HG03097 (cell line): ENCODE data around the gene CNTN5.

Experiments used
- ATAC-seq: cut with Tn5 transposase; IDR thresholded peaks from one replicate; pipeline ENCODE4 v1.9.1; 2021; ENCODE audit not compliant: unreplicated experiment, low FRiP score

Gene CNTN5

DNA sequence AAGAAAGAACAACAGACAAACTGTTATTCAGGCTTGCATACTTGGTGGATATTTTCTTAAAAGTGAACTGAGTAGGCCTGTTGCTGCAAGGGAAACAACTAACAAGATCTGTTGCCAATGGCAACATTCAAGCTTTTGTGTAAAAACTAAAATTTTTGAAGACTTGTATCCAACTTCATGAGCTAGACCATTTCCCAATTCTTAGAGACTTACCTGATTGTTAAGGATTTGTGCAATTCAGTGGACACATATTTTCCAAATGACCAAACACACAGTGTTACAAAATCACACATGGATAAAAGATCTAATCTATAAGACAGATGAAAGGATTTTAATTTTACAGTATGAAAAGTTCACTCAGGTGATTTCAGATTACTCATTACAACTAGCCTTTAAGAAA, 564.1 kb downstream of the CNTN5 start:
- ATAC-seq = no peak

DNA sequence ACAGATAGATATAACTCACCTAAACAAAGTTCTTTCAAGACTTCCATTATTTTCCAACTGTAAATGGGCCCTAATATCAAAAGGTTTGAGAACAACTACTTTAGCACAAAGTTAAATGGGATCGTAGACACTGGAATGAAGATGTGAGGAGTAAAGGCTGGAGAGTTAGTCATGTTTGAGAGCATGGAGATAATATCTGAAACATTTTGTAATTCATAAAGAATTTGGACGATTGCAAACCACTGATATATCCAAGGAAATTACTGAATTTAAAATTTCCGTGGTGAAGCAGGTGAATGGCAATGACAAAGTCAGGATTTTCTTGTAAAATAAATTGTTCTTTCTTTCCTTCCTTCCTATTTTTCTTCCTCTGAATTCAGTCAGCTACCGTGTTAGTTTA, 564.9 kb downstream of the CNTN5 start:
- no peak for ATAC-seq

GRCh38 chr11:99589771-99590170, 569.0 kb downstream of the CNTN5 start:
- ATAC-seq = no peak

- ATAC-seq = no peak
These were observed 571.5 kb downstream of the CNTN5 start for GRCh38 chr11:99592266-99592665.

DNA sequence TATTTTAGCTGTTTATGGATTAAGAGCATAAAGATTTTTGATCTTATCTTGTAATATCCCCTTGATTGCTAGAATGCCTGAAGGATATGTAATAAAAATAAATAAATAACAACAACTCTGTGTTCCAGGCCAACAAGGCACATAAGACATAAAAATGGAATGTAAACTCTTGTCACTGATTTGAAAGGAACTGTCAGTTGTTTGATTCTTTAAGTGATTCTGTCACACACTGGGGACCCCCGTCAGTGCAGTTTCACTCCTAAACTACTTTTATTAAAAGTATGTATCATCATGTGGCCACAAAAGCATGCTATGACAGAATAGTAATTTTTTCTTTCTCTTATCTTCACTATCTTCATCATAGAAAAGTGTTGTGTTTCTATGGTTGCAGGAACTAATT, 572.4 kb downstream of the CNTN5 start:
- ATAC-seq = no peak

DNA sequence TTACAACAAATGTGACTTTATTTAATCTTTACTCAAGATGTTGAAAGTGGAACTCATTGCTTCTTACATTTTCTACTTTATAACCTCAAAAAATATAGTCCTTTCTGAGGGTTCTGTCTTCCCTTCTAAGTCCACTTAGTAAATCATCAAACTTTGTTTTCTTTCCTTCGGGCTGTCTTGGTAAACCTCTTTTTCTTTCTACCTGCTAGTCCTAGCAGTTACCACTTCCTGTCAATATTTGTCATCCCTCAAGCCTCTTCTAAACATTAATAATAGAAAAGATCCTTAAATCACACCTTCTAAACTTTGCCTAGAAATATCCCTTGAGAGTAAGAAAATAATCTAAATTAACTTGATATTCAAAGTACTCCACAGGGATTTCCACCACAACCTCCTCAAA, 580.4 kb downstream of the CNTN5 start:
- peak; percentile 74 for ATAC-seq

DNA sequence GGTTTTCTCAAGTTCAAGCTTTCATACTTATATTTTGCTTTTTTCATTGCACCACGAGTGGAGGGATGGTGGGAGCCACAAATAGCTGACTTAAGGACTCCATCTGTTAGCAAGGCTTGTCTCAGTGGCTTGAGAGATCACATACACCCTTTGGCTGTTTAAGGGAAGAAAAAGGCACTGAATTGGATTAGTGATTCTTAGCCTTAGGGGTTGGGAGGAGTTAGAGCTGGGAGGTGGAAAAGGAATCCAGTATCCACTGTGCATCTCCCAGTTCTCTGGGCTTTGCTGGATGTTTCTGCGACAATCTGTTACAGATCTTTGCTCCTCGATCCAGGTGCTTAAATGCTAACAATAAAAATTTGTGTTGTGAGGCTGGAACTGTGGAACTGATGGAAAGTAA, 593.6 kb downstream of the CNTN5 start:
- no peak for ATAC-seq

DNA sequence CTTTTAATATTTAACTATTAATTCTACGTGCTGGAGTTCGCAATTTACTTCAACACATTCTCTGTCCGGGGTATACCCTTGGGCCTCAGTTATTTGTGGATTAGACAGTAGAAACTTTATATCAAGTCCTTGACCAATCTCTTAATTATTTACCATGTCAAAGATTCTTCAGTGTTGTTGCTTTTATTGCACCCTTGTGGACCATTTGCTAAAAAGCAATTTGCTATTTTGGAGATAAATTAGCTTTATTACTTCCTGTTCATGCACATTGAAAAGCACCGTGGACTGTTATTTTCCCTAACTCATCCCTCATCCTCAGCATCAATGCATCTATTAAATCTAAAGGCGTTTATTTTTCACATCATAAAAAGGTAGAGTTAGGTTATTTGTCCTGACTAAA, 609.9 kb downstream of the CNTN5 start:
- no peak for ATAC-seq

DNA sequence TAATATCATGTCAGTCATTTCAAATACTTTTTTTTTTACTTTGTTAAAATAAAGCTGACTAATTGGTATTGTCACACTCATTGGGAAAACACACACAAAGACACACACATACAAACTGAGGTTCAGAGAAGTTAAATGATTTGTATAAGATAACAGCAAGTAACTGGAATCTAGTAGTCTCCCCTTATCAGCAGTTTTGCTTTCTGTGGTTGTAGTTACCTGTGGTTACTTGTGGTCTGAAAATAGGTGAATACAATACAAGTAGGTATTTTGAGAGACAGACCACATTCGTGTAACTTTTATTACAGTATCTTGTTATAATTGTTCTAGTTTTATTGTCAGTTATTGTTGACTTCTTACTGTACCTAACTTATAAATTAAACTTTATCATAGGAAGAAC, 610.9 kb downstream of the CNTN5 start:
- ATAC-seq = no peak

- no peak for ATAC-seq
These were observed 612.2 kb downstream of the CNTN5 start for GRCh38 chr11:99632969-99633368.

- no peak for ATAC-seq
These were observed 613.8 kb downstream of the CNTN5 start for GRCh38 chr11:99634581-99634980.

DNA sequence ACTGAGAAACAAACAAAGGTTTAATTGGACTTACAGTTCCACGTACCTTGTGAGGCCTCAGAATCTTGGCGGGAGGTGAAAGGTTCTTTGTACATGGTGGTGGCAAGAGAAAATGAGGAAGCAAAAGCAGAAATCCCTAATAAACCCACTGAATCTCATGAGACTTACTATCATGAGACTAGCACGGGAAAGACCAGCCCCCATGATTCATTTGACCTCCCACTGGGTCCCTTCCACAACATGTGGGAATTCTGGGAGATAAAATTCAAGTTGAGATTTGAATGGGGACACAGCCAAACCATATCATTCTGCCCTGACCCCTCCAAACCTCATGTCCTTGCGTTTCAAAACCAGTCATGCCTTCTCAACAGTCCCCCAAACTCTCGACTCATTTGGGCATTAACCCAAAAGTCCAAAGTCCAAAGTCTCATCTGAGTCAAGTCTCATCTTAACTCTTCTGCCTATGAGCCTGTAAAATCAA, 617.4 kb downstream of the CNTN5 start:
- ATAC-seq = no peak

DNA sequence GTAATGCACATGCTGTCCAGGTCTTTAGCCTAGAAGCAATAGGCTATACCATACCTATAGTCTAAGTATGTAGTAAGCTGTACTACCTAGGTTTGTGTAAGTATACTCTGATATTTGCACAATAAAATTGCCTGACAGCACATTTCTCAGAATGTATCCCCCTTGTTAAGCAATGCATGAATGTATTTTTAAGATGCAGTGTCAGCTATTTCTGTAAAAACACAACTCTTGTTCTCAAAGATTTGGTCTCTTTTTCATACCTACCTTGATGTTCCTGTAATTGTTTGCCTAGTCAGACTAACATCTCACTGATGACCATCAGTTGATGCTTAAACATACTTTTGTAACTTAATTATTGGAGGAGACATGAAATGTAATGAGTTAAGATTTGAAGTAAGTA, 619.9 kb downstream of the CNTN5 start:
- no peak for ATAC-seq

- no peak for ATAC-seq
These were observed 625.2 kb downstream of the CNTN5 start for GRCh38 chr11:99645934-99646333.

GRCh38 chr11:99670067-99670676, 649.4 kb downstream of the CNTN5 start:
- no peak for ATAC-seq

- ATAC-seq = no peak
These were observed 651.2 kb downstream of the CNTN5 start for GRCh38 chr11:99671808-99672409.

GRCh38 chr11:99676292-99676691, 655.5 kb downstream of the CNTN5 start:
- ATAC-seq = no peak

GRCh38 chr11:99682171-99682570, 661.4 kb downstream of the CNTN5 start:
- no peak for ATAC-seq

DNA sequence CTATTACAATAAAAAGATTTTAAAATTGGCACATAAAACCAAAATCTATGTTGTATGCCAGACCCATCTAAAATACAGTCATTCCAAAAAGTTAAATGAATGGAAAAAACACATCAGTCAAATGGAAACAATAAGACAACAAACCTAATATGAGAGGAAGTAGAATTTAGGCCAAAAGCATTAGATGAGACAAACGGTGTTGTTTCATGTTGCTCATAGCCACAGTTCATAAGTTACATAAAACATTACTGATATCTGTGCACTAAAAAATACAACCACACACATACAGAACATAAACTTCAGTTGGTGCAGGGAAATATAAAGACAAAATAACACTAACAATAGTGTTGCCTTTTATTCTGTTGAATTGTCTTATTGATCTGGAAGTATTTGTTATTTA, 661.9 kb downstream of the CNTN5 start:
- ATAC-seq = no peak

GRCh38 chr11:99683933-99684332, 663.2 kb downstream of the CNTN5 start:
- ATAC-seq = no peak

- ATAC-seq = no peak
These were observed 666.1 kb downstream of the CNTN5 start for GRCh38 chr11:99686838-99687237.

GRCh38 chr11:99687320-99687719, 666.6 kb downstream of the CNTN5 start:
- ATAC-seq = no peak
